Bladder microvascular endothelial cell (primary cell): ENCODE measurements around the gene QPCT. TPM values are rescaled to one million over a fixed set of nuclear protein-coding genes. Genes with fewer than 3 reads are reported as not detected.

ENCODE experiments used
- total RNA-seq: library from RNA; depleted of rRNA; stranded (reverse); fragments of >200 nt; gene quantifications from 2 replicates; pipeline ENCODE4 v1.2.3, GENCODE V29; 2014

The QPCT gene
- 7.1 and 13.4 TPM in 2 replicates for total RNA-seq

DNA sequence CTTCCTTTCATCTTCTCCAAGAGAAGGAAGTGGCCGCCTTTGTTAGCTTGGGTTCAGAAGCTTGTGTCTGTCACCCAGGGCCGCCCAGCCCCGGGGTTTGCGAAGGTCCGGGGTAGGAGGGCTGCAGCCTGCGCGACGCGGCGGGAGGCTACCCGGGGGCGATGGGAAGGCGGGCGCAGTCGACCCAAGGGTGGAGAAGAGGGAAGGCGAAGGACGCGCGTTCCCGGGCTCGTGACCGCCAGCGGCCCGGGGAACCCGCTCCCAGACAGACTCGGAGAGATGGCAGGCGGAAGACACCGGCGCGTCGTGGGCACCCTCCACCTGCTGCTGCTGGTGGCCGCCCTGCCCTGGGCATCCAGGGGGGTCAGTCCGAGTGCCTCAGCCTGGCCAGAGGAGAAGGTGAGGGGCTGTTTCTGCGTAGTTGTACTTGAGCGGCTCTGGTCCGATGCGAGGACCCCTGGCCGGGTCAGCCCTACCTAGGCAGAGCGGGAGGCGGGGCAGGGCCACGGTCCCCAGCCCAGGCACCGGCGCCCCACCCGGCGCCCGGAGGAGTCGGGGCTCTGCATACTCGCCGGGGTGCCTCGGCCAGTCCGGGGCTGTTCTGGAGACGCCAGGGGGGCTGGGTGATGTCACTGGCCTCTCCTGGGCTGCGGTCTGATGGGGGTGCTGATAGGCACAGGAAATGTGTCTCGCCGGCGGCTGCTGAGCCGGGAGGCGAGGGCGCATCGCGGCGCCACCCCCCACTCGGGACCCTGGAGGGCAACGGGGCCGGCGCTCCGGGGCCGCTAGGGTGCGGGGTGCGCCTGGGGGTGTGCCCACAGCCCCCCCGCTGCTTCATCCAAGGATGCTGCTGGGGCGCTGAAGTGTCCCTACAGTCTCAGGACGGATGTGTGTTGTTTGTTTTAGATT, at the start of gene QPCT:
Gene QPCT (plus strand): TSS at position 178 of the 909 bp plus-strand sequence. CDS start 102 bp downstream, at position 280.

DNA sequence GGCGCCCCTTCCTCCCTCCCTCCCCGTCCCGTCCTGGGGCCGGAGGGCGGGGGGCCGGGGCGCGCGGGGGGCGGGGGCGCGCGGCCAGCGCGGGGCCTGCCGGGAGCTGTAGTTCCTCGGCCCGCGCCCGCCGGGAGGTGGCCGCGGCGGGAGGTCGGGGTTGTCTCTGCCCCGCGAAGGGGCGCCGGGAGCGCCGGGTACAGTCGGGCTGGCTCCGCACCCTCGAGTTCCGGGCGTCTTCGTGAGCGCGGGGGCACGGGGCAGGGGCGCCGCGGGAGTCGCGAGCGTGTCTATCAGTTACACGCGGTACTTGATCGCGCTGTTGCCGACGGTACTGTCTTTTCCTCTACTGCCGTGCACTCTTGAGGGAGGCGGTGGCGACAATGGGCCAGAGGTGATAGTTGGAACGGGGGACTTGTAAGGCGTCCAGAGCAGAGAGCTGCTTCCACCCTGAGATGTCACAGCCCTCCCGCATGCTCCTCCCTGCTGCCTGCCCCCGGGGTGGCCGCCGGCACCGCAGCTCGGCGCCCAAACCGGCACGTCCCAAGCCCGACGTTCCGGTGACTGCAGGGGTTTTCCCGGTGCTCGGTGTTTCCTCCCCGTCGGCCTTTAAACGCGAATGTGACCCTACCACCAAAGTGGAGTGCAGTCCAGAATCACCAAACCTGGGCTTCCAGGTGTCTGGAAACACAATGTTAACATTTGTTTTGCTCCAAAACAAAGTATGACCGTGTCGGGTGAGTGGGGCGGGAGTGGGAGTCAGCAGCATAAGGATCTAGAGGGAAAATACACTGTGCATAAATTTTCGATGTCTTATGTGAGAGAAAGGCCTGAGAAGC, 19.4 kb upstream of the QPCT start, which contains the start of gene PRKD3:
Gene PRKD3 (minus strand): TSS at position 48 of the 839 bp plus-strand sequence. CDS start 8,309 bp downstream, outside the sequence.

Other genes with a start within 250 kb of the QPCT start
- gene EIF2AK2, start 187.7 kb upstream of the QPCT start, total RNA-seq: 15.9 and 27.2 TPM in 2 replicates
- not detected in 2 replicates for gene SULT6B1, start 156.0 kb upstream of the QPCT start, total RNA-seq
- gene CEBPZOS, start 148.1 kb upstream of the QPCT start, total RNA-seq: 7.4 and 13.0 TPM in 2 replicates
- gene CEBPZ, start 113.0 kb upstream of the QPCT start, total RNA-seq: 31.7 and 56.4 TPM in 2 replicates
- 7.6 and 13.0 TPM in 2 replicates for gene NDUFAF7, start 113.0 kb upstream of the QPCT start, total RNA-seq
- 53.3 and 76.0 TPM in 2 replicates for gene PRKD3, start 19.8 kb upstream of the QPCT start, total RNA-seq